Neural progenitor cell (in vitro differentiated cells): ENCODE measurements around the gene C1orf87.

ENCODE experiments used
- EZH2 ChIP-seq: fragments of 200-600 bp; sonication (generic); IDR thresholded peaks from 2 replicates; pipeline ENCODE4 v1.6.1; 2017; ENCODE audit warnings: antibody characterized with exemption, mild to moderate bottlenecking, moderate library complexity
- EZH2phosphoT487 ChIP-seq: fragments of 200-600 bp; sonication (generic); IDR thresholded peaks from 2 replicates; pipeline ENCODE4 v1.6.1; 2017; ENCODE audit warnings: antibody characterized with exemption
- TF ChIP-seq, protein P1 (sequence below): fragments of 200-600 bp; sonication (generic); IDR thresholded peaks from 2 replicates; pipeline ENCODE4 v1.5.1; 2017; ENCODE audit warnings: antibody characterized with exemption, mild to moderate bottlenecking

DNA sequence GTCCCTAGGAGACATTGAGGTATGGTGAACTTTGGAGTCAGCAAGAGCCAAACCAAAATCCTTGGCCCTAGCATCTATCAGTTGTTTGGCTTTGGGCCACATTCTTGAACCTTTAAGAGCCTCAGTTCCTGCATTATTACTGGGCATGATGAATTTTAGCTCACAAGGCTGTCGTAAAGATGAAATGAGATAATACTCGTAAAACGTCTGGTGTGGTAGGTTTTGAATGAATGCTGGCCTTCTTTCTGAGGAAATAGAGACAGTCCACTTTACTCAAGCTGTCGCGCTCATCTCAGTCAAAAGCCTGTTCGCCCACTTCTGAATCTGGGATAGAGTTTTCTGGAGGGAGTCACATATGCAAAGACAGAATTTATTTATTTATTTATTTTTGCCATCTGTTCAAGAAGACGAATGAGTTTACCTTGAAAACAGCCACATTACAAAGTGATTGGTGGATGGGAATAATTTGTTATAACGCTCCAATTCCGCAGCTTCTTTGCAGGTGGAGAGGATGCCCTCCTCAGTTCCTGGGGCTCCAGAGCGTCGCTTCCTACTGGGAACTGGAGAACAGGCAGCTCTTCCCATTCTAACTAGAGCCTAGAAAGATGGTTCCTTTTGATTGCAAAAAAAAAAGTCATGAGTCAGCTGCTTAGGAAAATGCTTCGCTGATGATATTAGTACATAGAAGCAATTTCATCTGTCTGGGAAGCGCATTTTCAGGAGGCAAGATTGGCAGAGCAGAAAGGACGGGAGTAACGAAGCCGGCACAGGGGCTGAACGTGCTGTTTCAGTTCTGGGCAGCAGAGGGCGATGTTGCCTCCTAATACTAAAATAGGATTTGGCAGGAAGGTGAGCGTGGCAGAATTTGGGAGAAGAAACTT, 97.1 kb downstream of the C1orf87 start:
- TF ChIP-seq EZH2phosphoT487 (no peak), EZH2 (no peak)
- TF ChIP-seq, protein P1, sequence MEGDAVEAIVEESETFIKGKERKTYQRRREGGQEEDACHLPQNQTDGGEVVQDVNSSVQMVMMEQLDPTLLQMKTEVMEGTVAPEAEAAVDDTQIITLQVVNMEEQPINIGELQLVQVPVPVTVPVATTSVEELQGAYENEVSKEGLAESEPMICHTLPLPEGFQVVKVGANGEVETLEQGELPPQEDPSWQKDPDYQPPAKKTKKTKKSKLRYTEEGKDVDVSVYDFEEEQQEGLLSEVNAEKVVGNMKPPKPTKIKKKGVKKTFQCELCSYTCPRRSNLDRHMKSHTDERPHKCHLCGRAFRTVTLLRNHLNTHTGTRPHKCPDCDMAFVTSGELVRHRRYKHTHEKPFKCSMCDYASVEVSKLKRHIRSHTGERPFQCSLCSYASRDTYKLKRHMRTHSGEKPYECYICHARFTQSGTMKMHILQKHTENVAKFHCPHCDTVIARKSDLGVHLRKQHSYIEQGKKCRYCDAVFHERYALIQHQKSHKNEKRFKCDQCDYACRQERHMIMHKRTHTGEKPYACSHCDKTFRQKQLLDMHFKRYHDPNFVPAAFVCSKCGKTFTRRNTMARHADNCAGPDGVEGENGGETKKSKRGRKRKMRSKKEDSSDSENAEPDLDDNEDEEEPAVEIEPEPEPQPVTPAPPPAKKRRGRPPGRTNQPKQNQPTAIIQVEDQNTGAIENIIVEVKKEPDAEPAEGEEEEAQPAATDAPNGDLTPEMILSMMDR = peak; percentile 97
